Activated CD8-positive, alpha-beta memory T cell treated with anti-CD3 and anti-CD28 coated beads, Interleukin-2, amount 50 U/mL, for 24 hours (primary cell): ENCODE data around the gene CA4.
"Not testable (repeated sequence)": the region's sequence is repeated elsewhere in the genome, so short reads cannot be mapped to it uniquely, and the experiment has no call there.

Source experiments
- DNase-seq: peaks from one replicate; pipeline ENCODE4 v3.0.0-alpha.2; 2020; ENCODE audit errors: extremely low read depth

The CA4 gene

DNA sequence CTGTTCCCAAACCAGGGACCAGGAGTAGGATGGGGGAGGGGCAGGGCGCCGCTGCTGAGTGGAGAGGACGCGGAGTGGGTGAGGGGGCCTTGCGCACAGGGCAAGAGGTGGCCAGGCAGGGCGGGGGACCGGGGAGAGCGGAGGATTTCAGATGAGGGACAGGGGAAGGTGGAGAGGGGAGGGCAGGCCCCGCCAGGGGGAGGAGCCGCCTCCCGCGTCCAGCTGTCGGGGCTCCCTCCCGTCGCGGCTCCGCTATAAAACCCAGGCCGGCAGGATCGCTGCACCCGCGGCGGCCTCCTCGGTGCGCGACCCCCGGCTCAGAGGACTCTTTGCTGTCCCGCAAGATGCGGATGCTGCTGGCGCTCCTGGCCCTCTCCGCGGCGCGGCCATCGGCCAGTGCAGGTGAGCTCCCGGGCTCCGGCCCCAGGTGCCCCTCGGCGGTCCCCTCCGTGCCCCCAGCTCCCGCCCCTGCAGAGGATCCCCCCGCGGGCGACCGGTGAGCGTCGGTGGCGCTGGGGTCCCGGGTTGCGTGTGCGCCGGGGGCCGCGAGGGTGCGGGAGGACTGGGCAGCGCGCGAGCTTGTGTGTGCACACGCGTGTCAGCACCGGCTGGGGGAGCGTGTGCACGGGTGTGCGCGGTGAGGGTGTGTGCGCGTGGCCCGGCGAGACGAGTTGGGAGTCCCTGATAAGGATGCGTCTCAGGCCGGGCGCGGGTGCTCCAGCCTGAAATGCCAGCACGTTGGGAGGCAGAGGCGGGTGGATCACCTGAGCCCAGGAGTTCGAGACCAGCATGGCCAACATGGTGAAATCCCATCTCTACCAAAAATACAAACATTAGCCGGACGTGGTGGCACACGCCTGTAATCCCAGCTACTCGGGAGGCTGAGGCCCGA, at the start of gene CA4:
TSS of gene CA4 (plus strand) at position 283 of the 892 bp plus-strand sequence. CDS start at position 345, 62 bp downstream.
- no peak for DNase-seq

- not testable (repeated sequence) for DNase-seq
Measured at GRCh38 chr17:60100577-60100976, 49.2 kb upstream of the CA4 start.

- DNase-seq: not testable (repeated sequence)
Measured at GRCh38 chr17:60102015-60102631, 47.6 kb upstream of the CA4 start.

GRCh38 chr17:60102632-60103096, 47.1 kb upstream of the CA4 start:
- DNase-seq: no peak

GRCh38 chr17:60103957-60104356, 45.8 kb upstream of the CA4 start:
- no peak for DNase-seq

DNA sequence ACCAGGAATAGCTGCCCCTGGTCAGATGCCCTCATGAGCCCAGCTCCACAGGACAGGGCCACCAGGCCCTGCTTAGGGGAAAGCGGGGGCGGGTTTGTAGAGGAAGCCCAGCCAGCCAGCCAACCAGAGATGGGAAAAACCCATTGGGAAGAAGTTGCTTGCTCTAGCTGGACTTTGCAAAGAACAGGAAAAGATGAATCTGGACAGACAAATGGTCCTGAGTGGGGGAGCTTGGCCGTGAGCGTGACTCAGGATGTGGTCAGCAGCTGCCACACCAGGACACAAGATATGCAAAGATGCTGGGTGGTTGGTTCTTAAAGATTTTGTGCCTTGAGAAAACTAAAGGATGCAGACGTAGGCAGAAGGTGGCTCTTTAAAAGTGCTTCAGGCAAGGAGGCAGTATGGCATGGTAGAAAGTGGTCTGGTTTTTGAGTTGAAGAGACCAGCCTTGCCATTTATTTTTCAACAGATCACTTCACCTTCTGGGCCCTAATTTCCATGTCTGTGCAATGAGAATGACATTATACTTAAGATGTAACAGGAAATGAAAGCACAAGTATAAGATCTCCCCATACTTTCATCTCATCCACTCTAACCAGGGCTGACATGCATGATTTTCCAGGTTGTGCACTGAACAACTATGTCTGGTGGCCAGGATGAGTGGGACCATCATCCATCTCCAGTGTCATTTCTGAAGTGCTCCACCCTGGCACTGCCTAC, 43.3 kb upstream of the CA4 start:
- no peak for DNase-seq

DNA sequence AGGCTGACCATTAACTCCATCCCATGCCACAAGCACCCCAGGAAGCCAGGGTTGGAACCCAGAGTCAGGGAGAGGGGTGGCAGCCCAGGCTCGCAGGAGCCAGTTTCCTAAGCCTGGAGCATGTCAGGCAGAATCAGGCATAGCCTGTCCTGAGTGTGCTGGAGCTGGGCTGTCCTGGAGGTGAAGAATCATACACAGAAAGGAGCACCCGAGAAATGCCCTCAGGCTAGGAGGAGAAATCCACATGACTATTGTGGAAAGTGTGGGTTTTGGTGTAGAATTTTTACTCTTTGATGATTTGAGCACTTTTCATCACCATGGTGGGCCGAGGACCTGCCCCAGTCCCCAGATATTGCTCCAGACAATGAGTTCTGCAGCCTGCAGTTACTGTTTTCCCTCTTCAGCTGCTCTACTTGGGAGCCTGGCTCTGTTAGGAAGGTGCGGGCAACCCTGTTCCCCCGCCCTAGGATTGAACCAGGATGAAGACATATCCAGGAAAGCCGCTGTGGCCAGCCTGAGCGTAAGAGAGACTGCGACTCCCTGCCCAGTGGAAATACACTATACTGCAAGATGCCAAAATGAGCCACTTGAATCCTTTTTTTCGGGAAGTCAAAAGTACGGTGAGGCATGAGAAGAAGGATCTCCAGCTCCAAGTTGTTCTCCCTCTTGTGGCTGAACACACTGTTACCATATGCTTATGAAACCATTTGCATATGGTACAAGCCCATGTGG, 42.1 kb upstream of the CA4 start:
- DNase-seq: no peak

- DNase-seq: not testable (repeated sequence)
Measured at GRCh38 chr17:60108309-60108708, 41.5 kb upstream of the CA4 start.

GRCh38 chr17:60108712-60109111, 41.1 kb upstream of the CA4 start:
- DNase-seq: no peak

- DNase-seq: no peak
Measured at GRCh38 chr17:60109161-60109560, 40.6 kb upstream of the CA4 start.

GRCh38 chr17:60110586-60110985, 39.2 kb upstream of the CA4 start:
- no peak for DNase-seq

GRCh38 chr17:60111661-60112060, 38.1 kb upstream of the CA4 start:
- not testable (repeated sequence) for DNase-seq

DNA sequence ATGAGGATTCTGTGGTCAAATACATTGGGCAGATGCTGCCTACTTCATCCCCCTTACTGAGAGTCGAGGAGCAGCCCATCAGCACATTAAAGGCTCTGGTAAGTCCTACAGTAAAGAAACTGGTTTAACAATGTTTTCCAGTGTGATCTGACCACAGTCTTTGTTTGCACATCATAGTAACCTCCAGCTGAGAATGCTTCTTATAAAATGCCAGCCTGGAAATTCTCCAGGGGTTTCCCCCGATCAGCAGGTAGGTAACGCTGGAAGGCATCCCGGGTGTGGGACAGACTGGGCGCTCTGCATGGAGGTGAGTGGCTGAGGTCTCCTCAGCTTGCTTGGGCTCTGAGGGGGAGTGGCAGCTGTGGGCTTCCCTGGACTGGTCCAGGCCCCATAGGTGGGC, 34.4 kb upstream of the CA4 start:
- not testable (repeated sequence) for DNase-seq

DNA sequence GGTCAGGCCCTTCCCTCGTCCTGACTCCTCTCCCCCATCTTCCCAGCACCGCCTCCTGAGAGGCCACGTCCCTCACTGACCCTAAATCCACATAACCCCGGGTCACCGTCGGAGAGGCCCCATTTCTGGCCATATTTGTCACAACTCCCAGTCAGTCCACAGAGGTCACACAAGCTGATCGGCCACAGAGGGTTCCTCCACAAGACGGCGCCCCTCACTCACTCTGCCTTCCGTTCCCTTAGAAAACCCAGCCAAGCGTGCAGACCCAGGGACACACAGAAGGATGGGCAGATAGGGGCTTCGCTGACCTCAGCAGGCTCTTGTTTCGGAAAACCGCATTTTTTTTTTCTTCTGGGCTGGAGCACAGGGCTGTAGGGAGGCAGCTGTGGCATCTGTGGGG, 33.6 kb upstream of the CA4 start:
- DNase-seq: not testable (repeated sequence)

DNA sequence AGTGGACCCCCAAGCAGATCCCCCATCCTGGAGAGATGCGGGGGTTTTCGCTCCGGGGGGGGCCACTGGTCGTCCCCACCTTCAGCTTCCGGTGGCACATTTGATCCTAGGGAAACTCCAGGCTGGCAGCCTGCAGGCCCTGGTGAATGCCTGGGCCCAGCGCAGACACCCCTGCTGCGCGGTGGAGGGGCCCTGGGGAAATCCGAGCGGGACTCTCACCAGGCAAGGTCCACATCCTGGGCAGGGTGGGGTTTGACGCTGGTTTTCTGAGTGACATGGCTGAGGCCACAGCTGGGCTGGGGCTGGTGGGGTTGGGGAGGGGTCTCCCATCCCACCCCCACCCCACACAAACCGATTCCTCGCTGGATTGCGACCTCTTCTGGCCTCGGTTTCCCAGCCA, 30.6 kb upstream of the CA4 start:
- not testable (repeated sequence) for DNase-seq

DNA sequence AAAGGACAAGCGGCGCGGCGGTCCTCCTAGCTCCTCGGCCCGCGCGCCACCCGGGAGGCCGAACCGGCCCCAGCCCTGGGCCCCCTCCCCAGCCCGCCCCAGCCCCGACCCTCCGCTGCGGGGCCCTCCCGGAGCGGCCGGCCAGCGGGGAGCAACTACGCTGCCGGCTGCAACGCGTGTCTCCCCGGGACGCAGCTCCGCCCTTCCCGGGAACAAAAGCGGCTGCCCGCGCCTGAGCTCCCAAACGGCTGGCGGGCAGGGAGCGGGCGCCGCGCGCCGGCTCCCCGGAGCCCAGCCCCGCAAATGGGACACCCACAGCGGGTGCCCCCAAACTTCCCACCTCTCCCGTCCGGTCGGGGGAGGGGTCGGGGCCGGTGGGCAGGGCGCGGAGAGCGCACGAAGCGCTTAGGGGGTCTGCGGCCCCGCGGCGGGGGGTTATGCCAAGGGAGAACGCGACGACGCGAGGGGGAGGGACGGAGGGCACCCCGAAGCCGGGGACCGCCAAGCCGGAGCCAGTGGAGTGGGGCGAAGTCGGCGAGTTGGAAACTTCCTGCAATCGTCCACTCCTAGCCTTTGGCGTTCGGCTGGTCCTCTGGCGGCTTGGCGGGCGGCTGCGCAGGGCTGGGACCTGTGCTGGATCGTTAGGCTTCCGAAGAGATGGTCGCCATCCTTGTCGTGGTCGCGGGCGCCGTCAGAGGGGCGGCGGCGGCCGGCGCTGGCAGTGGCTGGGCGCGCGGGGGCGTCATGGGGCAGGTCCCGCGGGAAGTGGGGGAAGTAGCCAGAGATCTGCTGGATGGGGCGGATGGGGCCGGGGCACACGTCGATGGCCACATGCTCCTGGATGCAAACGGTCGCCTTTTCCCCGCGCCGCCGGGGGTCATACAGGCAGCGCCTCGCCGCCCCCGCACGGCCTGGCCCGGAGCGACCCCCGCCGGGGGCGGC, 29.7 kb upstream of the CA4 start:
- DNase-seq: not testable (repeated sequence)

- no peak for DNase-seq
Measured at GRCh38 chr17:60127068-60128064, 22.4 kb upstream of the CA4 start.

DNA sequence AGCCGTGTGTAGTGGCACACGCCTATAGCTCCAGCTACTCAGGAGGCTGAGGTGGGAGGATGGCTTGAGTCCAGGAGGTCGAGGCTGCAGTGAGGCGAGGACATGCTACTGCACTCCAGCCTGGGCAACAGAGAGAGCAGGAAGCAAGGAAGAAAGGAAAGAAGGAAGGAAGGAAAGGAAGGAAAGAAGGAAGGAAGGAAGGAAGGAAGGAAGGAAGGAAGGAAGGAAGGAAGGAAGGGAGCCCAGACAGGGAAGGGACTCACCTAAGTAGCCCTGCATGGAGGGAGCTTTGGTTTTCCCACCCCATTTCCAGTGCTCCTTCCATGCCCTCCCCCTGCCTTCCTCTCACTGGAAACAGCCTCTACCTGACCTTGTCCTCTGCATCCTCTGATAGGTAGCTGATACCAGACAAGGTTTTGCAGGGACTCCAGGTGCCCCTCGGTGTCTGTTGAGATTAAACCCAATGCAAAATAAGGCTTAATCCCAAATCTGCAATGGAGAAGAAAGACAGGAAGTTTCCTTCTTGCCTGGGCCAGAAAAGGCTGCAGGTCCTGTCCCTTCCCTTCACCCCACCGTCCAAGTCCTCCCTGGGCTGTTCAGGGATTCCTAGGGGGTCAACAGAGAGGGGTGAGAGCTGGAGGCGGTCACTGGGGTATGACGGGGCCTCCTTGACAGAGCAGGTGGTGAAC, 21.5 kb upstream of the CA4 start:
- no peak for DNase-seq

- DNase-seq: no peak
Measured at GRCh38 chr17:60129164-60129563, 20.6 kb upstream of the CA4 start.
